NB4 (cell line): ENCODE results near the gene LZIC.

ENCODE experiments used
- CTCF ChIP-seq: IDR thresholded peaks from one replicate; pipeline ENCODE4 v1.5.1; 2012; ENCODE audit warnings: low read depth, low read length
- POLR2A ChIP-seq: IDR thresholded peaks from 2 replicates; pipeline ENCODE4 v1.6.1; 2011; ENCODE audit warnings: mild to moderate bottlenecking; ENCODE audit not compliant: insufficient read length; ENCODE audit errors: extremely low read depth

GRCh38 chr1:9960011-9960410 lies 16.8 kb upstream of the LZIC start:
- TF ChIP-seq CTCF (no peak), POLR2A (no peak)
